SK-N-SH (cell line): ENCODE measurements around the gene ARIH2.

Source experiments
- EP300 ChIP-seq, 2 experiments: IDR thresholded peaks; 2 replicates each; pipeline versions ENCODE4 v1.4.0 to v1.6.1; 2012; ENCODE audit warnings: borderline replicate concordance in 1 of 2, low read depth in 1 of 2, low read length in 1 of 2
- EZH2phosphoT487 ChIP-seq: fragments of 200-600 bp; sonication (generic); IDR thresholded peaks from 2 replicates; pipeline ENCODE4 v1.6.1; 2017; ENCODE audit warnings: low read depth, mixed run types, mild to moderate bottlenecking, antibody characterized with exemption, moderate library complexity, borderline replicate concordance
- FOSL2 ChIP-seq: IDR thresholded peaks from 2 replicates; pipeline ENCODE4 v1.4.0; 2012; ENCODE audit warnings: low read depth, mild to moderate bottlenecking, moderate library complexity, borderline replicate concordance
- NFIC ChIP-seq: IDR thresholded peaks from 2 replicates; pipeline ENCODE4 v1.4.0; 2012; ENCODE audit warnings: borderline replicate concordance
- NRF1 ChIP-seq: IDR thresholded peaks from 2 replicates; pipeline ENCODE4 v1.6.1; 2012; ENCODE audit warnings: low read depth, mild to moderate bottlenecking, low read length
- RAD21 ChIP-seq: IDR thresholded peaks from 2 replicates; pipeline ENCODE4 v1.6.1; 2012; ENCODE audit warnings: mild to moderate bottlenecking, low read length
- RFX5 ChIP-seq: IDR thresholded peaks from 2 replicates; pipeline ENCODE4 v1.6.1; 2012; ENCODE audit warnings: mild to moderate bottlenecking, improper control_type of control experiment, low read length
- TAF1 ChIP-seq: IDR thresholded peaks from 2 replicates; pipeline ENCODE4 v1.6.1; 2012; ENCODE audit warnings: low read depth, mild to moderate bottlenecking, low read length, moderate library complexity, borderline replicate concordance
- USF1 ChIP-seq: IDR thresholded peaks from 2 replicates; pipeline ENCODE4 v1.4.0; 2012; ENCODE audit warnings: low read depth, borderline replicate concordance
- USF2 ChIP-seq: fragments of 150-350 bp; IDR thresholded peaks from 2 replicates; pipeline ENCODE4 v1.6.1; 2017; ENCODE audit warnings: antibody characterized with exemption, low read length, low read depth, borderline replicate concordance
- TF ChIP-seq, protein P1 (sequence below): fragments of 200-600 bp; sonication (generic); IDR thresholded peaks from 2 replicates; pipeline ENCODE4 v1.6.1; 2017; ENCODE audit warnings: antibody characterized with exemption, mild to moderate bottlenecking, moderate library complexity

- TF ChIP-seq, protein P1, sequence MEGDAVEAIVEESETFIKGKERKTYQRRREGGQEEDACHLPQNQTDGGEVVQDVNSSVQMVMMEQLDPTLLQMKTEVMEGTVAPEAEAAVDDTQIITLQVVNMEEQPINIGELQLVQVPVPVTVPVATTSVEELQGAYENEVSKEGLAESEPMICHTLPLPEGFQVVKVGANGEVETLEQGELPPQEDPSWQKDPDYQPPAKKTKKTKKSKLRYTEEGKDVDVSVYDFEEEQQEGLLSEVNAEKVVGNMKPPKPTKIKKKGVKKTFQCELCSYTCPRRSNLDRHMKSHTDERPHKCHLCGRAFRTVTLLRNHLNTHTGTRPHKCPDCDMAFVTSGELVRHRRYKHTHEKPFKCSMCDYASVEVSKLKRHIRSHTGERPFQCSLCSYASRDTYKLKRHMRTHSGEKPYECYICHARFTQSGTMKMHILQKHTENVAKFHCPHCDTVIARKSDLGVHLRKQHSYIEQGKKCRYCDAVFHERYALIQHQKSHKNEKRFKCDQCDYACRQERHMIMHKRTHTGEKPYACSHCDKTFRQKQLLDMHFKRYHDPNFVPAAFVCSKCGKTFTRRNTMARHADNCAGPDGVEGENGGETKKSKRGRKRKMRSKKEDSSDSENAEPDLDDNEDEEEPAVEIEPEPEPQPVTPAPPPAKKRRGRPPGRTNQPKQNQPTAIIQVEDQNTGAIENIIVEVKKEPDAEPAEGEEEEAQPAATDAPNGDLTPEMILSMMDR = no peak
- TF ChIP-seq RFX5 = no peak
- TF ChIP-seq TAF1 = no peak
- TF ChIP-seq NFIC = no peak
- TF ChIP-seq EP300 (IDR thresholded peaks at IDR 0.05; ENCODE audit: borderline replicate concordance in 1 of 2, low read depth in 1 of 2, low read length in 1 of 2) = no peak
- TF ChIP-seq USF2 = no peak
- no peak for TF ChIP-seq EZH2phosphoT487
- no peak for TF ChIP-seq FOSL2
- TF ChIP-seq RAD21 = no peak
- no peak for TF ChIP-seq NRF1
- TF ChIP-seq USF1 = no peak
Measured at GRCh38 chr3:48950051-48950450, 31.4 kb downstream of the ARIH2 start.
